Skeletal muscle cell (primary cell): ENCODE measurements around the gene FGR.
"Not testable (repeated sequence)": the region's sequence is repeated elsewhere in the genome, so short reads cannot be mapped to it uniquely, and the experiment has no call there.

Experiments used
- DNase-seq: peaks from one replicate; pipeline ENCODE4 v3.0.0-alpha.2; 2010; ENCODE audit warnings: low read depth
- H3K4me3 ChIP-seq: 2 replicates; pipeline ENCODE4 v1.5.1; 2011; ENCODE audit warnings: low read depth, mild to moderate bottlenecking, control low read depth, low read length, moderate library complexity

Gene FGR

DNA sequence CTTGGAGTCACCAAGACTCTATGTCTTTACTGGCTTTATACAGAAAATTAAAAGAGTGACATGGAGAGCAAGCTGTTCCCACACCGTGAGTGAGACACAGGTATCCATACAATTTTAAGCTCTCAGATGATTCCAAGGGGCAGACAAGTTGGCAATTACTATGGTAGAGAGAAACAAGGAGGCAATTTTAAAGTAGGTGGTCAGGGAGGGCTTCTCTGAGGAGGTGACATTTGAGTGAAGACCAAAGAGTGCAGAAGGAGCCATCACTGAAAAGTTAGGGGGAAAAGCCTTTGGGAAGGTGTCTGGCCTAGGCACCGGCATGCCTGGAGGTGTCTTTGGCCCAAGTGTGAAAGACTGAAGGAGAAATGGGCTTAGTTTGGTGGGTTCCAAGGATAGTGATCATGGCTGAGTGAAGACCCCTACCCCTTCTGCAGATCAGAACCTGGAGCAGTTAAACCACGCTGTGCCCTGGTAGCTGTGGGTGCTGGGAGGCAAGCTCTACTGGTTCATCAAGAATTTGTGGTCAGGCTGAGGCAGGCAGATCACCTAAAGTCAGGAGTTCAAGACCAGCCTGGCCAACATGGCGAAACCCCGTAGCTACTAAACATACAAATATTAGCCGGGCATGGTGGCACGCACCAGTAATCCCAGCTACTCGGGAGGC lies 26.6 kb upstream of the FGR start:
- DNase-seq, result no peak
- H3K4me3 ChIP-seq, result no peak overlapping the region

DNA sequence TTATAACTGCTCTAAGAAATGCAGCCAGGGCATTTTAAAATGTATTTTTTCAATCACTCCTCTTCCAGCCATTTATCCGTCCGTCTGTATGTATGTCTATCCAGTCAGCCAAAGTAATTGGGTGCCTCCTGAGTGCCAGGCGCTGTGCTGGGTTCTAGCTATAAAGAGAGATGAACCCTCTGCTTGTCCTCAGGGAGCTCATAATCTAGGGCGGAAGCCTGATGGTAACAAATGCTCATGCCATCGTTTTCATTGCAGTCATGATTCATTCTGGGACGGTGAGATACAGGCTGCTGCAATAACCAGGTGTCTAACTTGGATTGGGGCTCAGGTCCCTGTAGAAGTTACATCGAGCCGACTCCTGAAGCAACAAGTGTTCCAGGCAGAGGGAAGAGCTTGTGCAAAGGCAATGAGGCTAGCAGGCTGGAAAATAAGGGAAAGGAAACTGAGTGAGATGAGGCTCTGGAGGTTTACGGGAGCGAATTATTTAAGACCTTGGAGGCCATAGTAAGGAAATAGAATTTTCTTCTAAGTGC lies 25.4 kb upstream of the FGR start:
- DNase-seq, result no peak
- peak overlapping the region; percentile 41 for H3K4me3 ChIP-seq

DNA sequence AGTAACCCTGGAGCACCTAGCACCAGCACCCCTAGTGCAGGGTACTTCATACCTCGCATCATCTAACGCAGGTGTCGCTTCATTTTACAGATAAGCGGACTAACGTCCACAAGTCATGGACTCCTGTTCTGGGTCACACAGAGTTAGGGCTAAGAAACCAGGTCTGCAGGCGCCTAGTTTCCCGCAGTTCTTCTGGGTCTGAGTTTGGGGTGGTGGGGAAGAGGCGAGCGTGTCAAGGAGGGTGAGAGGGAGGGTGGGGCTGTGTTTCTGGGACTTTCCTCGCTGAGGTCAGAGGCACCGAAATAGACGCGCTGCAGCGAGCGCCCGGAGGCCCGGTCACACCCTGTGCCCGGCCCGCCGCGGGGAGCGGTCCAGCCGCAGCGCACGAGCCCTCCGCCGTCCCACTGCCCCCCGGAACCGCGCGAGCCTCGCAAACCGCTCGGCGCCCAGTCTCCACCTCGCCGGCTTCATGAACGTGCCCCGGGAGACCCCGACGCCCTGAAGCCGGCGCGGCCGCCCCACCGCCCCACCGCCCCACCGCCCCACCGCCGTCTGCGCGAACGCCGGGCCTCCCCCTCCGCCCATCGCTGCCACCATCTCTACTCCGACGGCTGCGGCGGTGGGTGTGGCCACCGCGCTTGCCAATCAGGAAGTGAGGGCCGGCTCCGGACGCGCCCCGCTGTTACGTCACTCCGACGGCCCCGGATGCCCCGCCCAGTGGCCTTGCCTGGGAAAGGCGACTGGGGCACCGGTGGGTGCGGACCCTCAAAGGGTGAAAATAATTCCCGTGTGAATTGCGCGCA lies 24.7 kb upstream of the FGR start:
- H3K4me3 ChIP-seq, result peak overlapping the region; percentile 41
- DNase-seq, result no peak

DNA sequence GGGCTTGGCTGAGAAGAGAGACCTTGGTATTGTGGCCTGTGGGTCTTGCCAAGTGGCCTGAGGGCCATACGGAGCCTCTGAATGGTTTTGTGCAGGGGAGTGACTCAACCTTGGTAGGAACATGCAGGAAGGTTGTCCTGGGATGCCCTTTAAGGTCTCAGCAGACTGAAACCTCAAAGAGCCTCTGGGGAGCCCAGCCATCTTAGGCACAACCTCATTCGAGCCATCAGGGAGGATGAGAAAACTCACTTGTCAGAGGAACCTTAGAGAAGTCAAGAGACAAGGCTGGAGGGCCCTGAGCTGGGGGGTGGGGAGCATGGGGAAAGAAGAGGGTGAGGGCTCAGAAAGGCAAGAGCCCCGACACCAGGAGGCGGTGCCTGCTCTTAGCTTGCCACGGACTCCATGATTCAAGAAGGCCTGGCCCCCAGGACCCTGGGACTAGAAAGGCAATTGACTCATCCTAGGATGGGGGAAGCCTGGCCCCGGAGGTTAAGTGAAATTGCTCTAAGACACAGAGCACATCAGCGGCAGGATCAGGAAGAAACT lies 24.0 kb upstream of the FGR start:
- H3K4me3 ChIP-seq, result no peak overlapping the region
- DNase-seq, result no peak

DNA sequence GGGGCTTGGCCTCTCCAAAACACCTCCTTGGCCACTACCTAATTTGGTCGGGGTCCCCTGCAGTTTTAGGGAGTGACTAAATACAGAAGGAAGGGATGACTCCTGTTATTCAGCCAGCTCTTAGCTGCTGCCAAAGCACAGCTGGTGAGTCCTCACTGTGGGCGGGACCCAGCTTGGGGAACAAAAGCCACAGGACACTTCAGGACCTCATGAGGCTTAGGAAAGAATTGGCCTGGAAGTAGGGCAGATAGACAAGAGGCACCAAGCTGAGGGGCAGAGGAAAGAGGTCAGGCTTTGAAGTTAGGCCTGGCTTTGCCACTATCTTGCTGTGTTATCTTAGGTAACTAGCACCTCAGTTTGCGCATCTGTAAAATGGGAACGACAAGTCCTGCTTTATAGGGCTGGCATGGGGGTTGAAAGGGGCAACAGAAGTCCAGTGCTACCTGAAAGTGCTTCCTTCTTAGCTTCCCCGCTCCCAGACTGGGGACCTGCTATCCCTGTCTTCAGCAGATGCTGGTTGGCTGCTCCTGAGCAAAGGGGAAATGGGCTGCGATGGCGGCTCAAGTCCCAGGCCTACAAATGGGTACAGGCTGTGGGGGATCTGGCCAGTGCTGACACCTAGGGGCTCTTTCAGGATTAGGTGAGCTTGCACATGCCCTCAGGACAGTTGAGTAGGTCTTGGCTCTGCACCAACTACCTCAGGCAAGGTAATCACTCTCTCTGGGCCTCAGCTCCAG lies 21.3 kb upstream of the FGR start:
- DNase-seq, result no peak
- no peak overlapping the region for H3K4me3 ChIP-seq

DNA sequence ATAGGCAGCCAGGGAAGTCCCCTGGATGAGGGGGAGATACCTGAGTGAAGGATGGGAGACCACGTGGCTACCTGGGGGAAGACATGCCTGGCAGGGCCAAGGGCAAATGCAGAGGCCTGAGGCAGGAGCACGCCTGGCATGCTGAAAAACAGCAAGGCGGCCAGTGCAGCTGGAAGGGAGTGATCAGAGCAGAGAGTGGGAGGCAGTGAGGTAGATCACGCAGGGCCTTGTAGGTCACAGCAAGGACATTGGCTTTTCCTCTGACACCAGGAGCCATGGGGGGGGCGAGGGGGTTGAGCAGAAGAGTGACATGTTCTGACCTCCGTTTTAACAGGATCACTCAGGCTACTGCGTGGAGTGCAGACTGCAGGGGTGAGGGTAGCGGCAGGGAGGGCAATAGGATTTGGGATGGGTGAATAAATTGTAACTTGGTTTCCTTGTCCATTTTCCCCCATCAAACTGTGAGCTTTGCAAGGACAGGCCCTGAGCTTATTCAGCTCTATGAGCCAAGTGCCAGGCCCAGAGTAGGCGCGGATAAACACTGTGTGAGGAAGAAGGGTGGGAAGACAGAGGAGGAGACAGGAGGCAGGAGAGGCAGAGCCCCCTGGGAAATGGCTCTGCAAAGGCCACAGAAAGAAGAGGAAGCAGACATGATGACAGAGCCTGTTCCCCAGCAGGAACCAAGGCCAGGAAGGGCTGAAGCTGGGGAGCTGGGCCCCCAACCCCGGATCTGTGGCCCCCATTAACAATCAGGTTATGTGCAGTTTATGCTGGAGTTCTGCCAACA lies 20.4 kb upstream of the FGR start:
- H3K4me3 ChIP-seq, result no peak overlapping the region
- DNase-seq, result no peak

DNA sequence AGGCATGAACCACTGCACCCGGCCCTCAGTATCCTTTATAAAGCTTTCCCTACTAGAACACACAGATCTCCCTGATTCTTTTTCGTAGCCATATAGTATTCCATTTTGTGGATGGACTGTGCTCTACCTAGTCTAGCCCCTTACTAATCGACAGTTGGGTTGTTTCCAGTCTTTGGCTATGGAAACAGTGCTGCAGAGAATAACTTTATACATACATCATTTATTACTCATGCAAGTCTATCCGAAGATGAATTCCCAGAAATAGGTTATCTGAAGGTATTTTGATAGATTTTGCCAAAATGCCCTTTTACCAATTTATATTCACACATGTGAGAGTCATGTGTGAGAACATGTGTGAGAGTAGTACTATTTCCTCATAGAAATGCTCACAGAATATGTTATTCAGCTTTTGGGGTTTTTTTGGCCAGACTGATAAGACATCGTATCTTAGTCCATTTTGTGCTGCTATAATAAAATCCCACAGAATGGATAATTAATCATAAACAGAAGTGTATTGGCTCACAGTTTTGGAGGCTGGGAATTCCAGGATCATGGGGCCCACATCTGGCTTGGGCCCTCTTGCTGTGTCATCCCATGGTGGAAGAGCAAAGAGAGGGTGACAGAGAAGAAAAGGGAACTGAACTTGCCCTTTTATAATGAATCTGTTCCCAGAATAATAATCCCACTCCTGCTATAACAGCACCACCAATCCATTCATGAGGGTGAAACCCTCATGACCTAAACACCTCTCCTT lies 17.3 kb upstream of the FGR start:
- no peak for DNase-seq
- H3K4me3 ChIP-seq, result no peak overlapping the region

DNA sequence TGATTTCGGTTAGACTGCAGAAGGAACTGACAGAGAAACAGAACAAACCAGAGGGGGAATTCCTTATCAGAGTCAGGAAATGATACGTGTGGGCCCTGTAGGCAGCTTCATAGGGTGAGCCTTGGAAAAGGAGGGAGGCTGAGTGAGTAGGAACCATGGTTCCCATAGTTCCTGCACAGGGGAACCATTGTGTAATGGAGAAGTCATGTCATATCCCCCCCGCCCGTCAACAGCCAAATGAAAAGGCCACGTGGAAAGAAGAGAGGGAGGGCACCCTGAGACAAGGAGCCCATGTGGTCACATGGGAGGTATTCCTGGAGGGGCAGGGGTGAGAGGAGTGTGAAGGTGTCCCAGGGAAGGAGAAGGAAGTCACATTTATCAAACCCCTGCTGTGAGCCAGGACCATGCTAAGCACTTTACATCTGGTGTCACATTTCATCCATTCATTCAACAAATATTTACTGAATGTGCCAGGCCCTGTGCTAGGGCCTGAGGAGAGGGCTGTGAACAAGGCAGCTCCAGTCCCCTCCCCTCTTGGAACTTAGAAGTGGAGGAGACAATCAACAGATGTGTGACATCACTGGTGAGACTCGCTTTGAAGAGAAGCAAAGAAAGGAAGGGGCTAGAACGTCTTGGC lies 15.7 kb upstream of the FGR start:
- H3K4me3 ChIP-seq, result no peak overlapping the region
- no peak for DNase-seq

DNA sequence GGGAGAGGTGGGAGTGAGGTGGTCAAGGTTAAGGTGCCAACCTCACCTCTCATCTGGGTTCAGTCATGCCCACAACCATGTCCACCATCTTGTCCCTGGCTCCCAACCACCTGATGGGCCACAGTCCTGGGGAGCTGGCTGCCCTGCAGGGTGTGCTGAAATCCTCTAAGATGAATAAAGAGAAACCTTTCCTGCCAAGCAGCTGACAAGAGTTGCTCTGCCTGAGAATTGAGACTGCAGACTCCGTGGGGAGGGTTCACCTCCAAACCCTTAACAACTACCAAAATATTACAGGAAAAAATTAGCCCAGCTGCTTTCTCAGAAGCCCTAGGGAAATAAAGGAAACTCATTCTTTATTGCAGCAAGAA lies 15.2 kb upstream of the FGR start:
- no peak overlapping the region for H3K4me3 ChIP-seq
- DNase-seq, result no peak

DNA sequence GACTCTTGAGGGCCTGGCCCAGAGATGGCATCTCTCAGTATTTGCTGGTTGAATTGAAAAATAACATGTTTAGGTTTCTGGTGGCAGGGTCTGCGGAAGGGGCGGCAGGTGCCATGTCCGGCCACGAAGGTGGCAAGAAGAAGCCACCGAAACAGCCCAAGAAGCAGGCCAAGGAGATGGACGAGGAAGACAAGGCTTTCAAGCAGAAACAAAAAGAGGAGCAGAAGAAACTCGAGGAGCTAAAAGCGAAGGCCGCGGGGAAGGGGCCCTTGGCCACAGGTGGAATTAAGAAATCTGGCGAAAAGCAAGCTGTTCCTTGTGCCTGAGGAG lies 14.3 kb upstream of the FGR start:
- no peak for DNase-seq
- no peak overlapping the region for H3K4me3 ChIP-seq

DNA sequence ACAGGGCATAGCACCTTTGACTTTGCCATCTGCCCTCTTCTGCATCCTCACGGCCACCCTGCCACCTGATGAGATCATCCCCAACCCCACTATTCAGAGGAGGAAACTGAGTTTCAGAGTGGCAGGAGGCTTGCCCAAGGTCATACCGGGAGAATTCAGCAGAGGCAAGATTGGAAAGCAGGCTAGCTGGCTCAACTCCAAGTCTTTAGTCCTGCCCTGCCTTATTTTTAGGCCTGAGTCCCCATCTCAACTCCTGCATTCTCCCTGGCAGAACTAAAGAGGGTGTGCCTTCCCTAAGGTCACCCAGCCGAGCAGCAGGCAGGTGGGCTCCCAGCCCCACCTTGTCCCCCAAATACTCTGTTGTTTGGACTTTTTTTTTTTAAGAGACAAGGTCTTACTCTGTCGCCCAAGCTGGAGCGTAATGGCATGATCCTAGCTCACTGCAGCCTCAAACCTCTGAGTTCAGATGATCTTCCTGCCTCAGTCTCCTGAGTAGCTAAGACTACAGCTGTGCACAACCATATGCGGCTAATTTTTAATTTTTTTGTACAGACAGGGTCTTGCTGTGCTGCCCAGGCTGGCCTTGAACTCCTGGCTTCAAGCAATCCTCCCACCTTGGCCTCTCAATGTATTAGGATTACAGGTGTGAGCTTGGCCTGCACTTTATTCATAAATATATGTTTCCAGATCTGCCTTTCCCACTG lies 13.8 kb upstream of the FGR start:
- no peak overlapping the region for H3K4me3 ChIP-seq
- no peak for DNase-seq

DNA sequence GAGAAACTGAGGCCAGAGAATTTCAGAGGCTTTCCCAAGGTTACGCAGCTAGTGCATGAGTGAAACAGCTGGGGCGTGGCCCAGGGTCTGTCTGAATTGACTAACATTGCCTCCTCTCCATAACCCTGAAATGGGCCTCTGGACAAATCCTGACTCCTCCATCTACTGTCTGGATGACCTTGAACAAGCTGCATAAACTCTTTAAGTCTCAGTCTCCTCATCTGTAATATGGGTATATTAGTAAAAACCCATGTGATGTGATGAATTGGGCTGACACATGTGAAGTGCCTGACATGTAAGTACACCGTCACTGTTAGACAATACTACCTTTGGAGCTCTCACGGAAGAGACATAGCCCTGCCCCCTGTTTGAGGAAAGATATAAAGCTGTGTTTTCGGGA lies 12.3 kb upstream of the FGR start:
- DNase-seq, result no peak
- no peak overlapping the region for H3K4me3 ChIP-seq

DNA sequence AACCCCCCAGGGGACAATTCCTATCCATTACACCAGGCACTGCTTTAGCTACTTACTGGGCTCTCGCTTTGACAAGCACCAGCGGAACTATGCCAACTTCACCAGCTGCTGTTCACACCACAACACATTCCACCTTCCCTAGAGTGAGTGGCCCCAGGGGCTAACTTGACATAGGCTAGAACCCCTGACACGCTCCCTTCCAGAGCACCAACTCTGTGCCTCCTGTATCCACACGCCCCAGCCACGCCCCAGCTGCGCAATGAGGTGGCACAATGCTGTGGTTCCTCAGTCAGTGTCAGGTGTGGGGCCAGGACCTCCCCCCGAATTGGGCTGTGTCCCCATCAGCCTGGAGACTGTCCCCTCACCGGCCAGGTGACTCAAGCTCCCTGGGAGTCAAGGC lies 11.7 kb upstream of the FGR start:
- DNase-seq, result no peak
- no peak overlapping the region for H3K4me3 ChIP-seq

DNA sequence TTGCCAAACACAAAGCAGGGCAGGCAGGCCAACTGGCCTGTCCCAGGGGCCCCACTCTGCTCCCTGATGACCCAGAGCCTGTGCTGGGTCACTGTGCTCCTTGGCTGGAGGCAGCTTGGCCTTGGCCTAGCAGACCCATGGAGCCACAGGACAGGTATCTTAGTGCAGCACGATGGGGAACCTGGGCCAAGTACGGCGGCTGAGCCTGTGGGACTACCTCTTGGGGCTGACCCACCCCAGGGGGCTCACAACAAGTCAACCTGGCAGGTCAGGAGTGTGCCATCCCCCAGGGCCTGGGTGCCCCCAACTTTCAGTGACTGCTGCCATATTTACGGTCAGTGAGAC lies 10.1 kb upstream of the FGR start:
- no peak for DNase-seq
- H3K4me3 ChIP-seq, result no peak overlapping the region

DNA sequence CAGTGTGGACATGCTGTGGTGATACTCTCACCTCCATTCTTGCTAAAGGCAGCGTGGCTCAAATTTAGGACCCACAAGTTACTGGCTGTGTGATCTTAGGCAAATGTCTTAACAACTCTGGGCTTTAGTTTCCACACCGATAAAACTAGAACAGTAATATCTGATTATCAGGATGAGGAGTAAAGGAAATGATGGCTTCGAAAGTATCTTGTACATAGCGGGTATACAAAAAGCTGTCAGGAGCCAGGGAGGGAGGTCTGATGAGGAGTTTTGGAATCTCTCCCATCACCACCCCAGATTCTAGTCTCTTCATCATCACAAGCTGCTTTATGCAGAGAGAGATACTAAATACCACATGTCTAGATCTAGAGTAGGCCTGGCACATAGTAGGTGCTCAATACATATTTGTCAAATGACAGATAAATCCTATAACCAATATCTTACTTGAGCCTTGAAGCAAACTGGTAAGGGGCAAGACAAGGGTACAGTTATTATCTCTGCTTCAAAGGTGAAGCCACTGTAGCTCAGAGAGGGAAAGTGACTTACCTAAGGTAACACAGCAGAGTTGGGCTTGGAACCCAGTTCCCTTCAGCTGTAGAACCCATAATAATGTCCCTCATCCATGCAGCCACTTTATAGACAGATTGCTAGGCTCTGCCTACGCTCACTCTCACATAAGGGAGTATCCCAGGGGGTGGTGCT lies 9.5 kb upstream of the FGR start:
- no peak for DNase-seq

DNA sequence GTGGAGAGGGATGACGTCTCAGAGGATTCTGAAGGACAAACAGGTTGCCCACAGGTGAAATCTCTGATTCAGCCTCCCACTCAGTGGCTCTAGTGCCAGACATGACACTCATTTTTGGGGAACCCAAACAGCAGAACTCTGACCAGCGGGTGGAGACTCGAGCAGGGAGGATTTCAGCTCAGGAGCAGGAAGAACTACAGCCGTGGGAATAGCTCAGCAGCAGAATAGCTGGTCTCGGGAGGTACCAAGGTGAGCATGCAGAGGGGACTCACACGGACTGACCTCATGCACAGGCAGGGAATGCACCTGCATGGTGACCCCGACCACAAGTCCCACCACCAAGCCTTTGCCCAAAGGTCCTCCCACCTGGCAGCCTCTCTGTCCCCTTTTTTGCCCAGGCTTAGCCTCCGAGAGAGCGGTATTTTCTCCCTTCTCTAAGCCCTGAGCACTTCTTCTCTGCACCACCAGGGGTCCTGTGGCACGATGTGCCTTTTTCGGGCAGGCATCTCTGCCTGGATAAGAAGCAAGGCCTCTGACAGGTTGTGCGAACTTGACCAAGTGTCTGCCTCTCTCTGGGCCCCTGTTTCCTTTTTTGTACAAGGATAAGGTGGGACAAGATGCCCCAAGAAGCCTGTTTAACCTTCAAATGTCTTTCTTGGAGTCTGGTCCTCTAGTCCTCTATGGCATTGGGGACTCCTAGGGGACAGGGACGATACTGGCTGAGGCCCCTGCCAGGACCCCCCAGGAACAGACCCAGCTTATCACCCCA lies 8.8 kb upstream of the FGR start:
- no peak for DNase-seq
- H3K4me3 ChIP-seq, result no peak overlapping the region

More for the DNA sequence above, 9.5 kb upstream of the FGR start:
- no peak overlapping the region for H3K4me3 ChIP-seq

DNA sequence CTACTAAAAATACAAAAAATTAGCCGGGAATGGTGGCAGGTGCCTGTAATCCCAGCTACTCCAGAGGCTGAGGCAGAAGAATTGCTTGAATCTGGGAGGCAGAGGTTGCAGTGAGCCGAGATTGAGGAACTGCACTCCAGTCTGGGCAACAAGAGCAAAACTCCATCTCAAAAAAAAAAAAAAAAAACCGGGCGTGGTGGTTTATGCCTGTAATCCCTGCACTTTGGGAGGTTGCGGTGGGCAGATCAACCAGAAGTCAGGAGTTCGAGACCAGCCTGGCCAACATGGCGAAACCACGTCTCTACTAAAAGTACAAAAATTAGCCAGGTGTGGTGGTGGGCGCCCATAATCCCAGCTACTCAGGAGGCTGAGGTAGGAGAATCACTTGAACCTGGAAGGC lies 5.5 kb upstream of the FGR start:
- DNase-seq, H3K4me3 ChIP-seq: not testable (repeated sequence)
